Activated naive CD4-positive, alpha-beta T cell treated with anti-CD3 and anti-CD28 coated beads for 36 hours (primary cell): ENCODE data around the gene SPRED3. TPM values are rescaled to one million over a fixed set of nuclear protein-coding genes. Genes with fewer than 3 reads are reported as not detected.
"Not testable (repeated sequence)": the region's sequence is repeated elsewhere in the genome, so short reads cannot be mapped to it uniquely, and the experiment has no call there.

ENCODE experiments used
- CTCF ChIA-PET: fragments of 350-600 bp; sonication (Branson Sonifier 250); formaldehyde crosslinking; loops from one replicate; lab custom pipeline; 2021; ENCODE audit warnings: antibody characterized with exemption; lab: Charles Lee
- DNase-seq: peaks from one replicate; pipeline ENCODE4 v3.0.0-alpha.2; 2020
- H3K27ac Mint-ChIP-seq: one replicate; pipeline ENCODE4 v1.8.0; 2021; ENCODE audit warnings: mild to moderate bottlenecking, mixed read lengths
- H3K27me3 Mint-ChIP-seq: one replicate; pipeline ENCODE4 v1.8.0; 2021; ENCODE audit warnings: low read depth, mixed read lengths
- H3K36me3 Mint-ChIP-seq: one replicate; pipeline ENCODE4 v1.8.0; 2021; ENCODE audit warnings: low read depth, mixed read lengths
- H3K4me1 Mint-ChIP-seq: one replicate; pipeline ENCODE4 v1.8.0; 2021; ENCODE audit warnings: low read depth, mixed read lengths
- H3K4me3 Mint-ChIP-seq: one replicate; pipeline ENCODE4 v1.8.0; 2021; ENCODE audit warnings: mild to moderate bottlenecking, moderate library complexity, mixed read lengths
- H3K9me3 Mint-ChIP-seq: one replicate; pipeline ENCODE4 v1.8.0; 2021; ENCODE audit warnings: mixed read lengths
- intact Hi-C: fragments of 100-400 bp; cut with micrococcal nuclease; formaldehyde crosslinking; loops from one replicate; pipeline ENCODE4 v1.15.1; 2023
- total RNA-seq, 2 experiments: library from RNA; stranded (reverse); gene quantifications; one replicate each; pipeline ENCODE4 v1.2.3, GENCODE V29; 2021

SPRED3 gene
- total RNA-seq, result 1 to 10 TPM; 1.6 to 1.7 TPM

GRCh38 chr19:38388349-38389100, at the start of gene SPRED3:
TSS of gene SPRED3 (plus strand) at chr19:38388697. CDS start at chr19:38390303, 1,606 bp downstream.
- intact Hi-C loops, result loop anchor here (10.0 kb wide), 1 partner anchor 484 kb away; the partner anchor contains the start of genes SIPA1L3 and WDR87
- H3K36me3 Mint-ChIP-seq, result peaks cover 11% of the 10 kb centered on the region
- H3K27ac Mint-ChIP-seq, result no peak within 1 kb of the TSS
- peak within 1 kb of the TSS; percentile 78 for H3K4me3 Mint-ChIP-seq
- no peaks in the 10 kb centered on the region for H3K9me3 Mint-ChIP-seq
- CTCF ChIA-PET, result interaction anchor here (1.2 kb wide), 1 partner anchor 14 kb away, joined by 3 read pairs; the partner anchor contains the start of gene PSMD8
- H3K27me3 Mint-ChIP-seq, result peaks cover 18% of the 10 kb centered on the region
- no peak for DNase-seq
- peaks cover 22% of the 10 kb centered on the region for H3K4me1 Mint-ChIP-seq

GRCh38 chr19:38339011-38339410, 49.5 kb upstream of the SPRED3 start:
- peaks cover 14% of the 10 kb centered on the region for H3K4me1 Mint-ChIP-seq
- not testable (repeated sequence) for H3K4me3 Mint-ChIP-seq, H3K27me3 Mint-ChIP-seq, H3K27ac Mint-ChIP-seq, H3K9me3 Mint-ChIP-seq, H3K36me3 Mint-ChIP-seq, DNase-seq
- CTCF ChIA-PET, result interaction anchor here (1.2 to 1.4 kb wide), 2 partner anchors 23 to 436 kb away, joined by 3 read pairs; no protein-coding TSS in a partner anchor
- intact Hi-C loops, result loop anchor here (5.0 kb wide), 1 partner anchor 1122 kb away; the partner anchor contains the start of gene ZNF383

- Mint-ChIP-seq H3K27ac (no peak overlapping the region), H3K9me3 (no peaks in the 10 kb centered on the region), H3K36me3 (no peaks in the 10 kb centered on the region), H3K4me3 (no peak overlapping the region), H3K4me1 (peaks cover 14% of the 10 kb centered on the region), H3K27me3 (no peaks in the 10 kb centered on the region)
- intact Hi-C loops, result no loop called here
- CTCF ChIA-PET, result no interaction called here
- no peak for DNase-seq
Measured at GRCh38 chr19:38340927-38341326, 47.6 kb upstream of the SPRED3 start.

GRCh38 chr19:38346837-38347236, 41.7 kb upstream of the SPRED3 start:
- no peak for DNase-seq
- Mint-ChIP-seq H3K9me3 (no peaks in the 10 kb centered on the region), H3K27me3 (no peaks in the 10 kb centered on the region), H3K4me1 (no peaks in the 10 kb centered on the region), H3K36me3 (no peaks in the 10 kb centered on the region), H3K4me3 (no peak overlapping the region), H3K27ac (no peak overlapping the region)
- intact Hi-C loops, result no loop called here
- CTCF ChIA-PET, result no interaction called here

GRCh38 chr19:38350883-38351282, 37.6 kb upstream of the SPRED3 start:
- Mint-ChIP-seq H3K36me3 (no peaks in the 10 kb centered on the region), H3K4me1 (no peaks in the 10 kb centered on the region)
- intact Hi-C loops, result no loop called here

GRCh38 chr19:38351865-38352395, 36.6 kb upstream of the SPRED3 start:
- Mint-ChIP-seq H3K27me3 (no peaks in the 10 kb centered on the region), H3K9me3 (no peaks in the 10 kb centered on the region), H3K4me3 (no peak overlapping the region), H3K27ac (no peak overlapping the region), H3K4me1 (no peaks in the 10 kb centered on the region), H3K36me3 (no peaks in the 10 kb centered on the region)
- intact Hi-C loops, result no loop called here
- CTCF ChIA-PET, result interaction anchor here (0.9 kb wide), 1 partner anchor 22 kb away, joined by 4 read pairs; the partner anchor contains the start of gene PSMD8
- no peak for DNase-seq

More at GRCh38 chr19:38350883-38351282, 37.6 kb upstream of the SPRED3 start:
- no peaks in the 10 kb centered on the region for H3K27me3 Mint-ChIP-seq
- CTCF ChIA-PET, result no interaction called here
- H3K27ac Mint-ChIP-seq, result no peak overlapping the region
- DNase-seq, result no peak
- H3K9me3 Mint-ChIP-seq, result no peaks in the 10 kb centered on the region
- no peak overlapping the region for H3K4me3 Mint-ChIP-seq

- intact Hi-C loops, result no loop called here
- CTCF ChIA-PET, result no interaction called here
- no peaks in the 10 kb centered on the region for H3K9me3 Mint-ChIP-seq
- no peak overlapping the region for H3K4me3 Mint-ChIP-seq
- DNase-seq, result no peak
- no peaks in the 10 kb centered on the region for H3K36me3 Mint-ChIP-seq
- H3K4me1 Mint-ChIP-seq, result no peaks in the 10 kb centered on the region
- H3K27ac Mint-ChIP-seq, result no peak overlapping the region
- H3K27me3 Mint-ChIP-seq, result no peaks in the 10 kb centered on the region
Measured at GRCh38 chr19:38352611-38353010, 35.9 kb upstream of the SPRED3 start.

- DNase-seq, result no peak
- Mint-ChIP-seq H3K36me3 (no peaks in the 10 kb centered on the region), H3K9me3 (no peaks in the 10 kb centered on the region), H3K4me1 (peaks cover 3% of the 10 kb centered on the region), H3K4me3 (no peak overlapping the region), H3K27me3 (peaks cover 17% of the 10 kb centered on the region), H3K27ac (no peak overlapping the region)
- CTCF ChIA-PET, result no interaction called here
- intact Hi-C loops, result no loop called here
Measured at GRCh38 chr19:38355728-38356725, 32.5 kb upstream of the SPRED3 start.

GRCh38 chr19:38358071-38358470, 30.4 kb upstream of the SPRED3 start:
- intact Hi-C loops, result no loop called here
- Mint-ChIP-seq H3K27me3 (peaks cover 26% of the 10 kb centered on the region), H3K4me1 (peaks cover 8% of the 10 kb centered on the region), H3K9me3 (no peaks in the 10 kb centered on the region), H3K36me3 (no peaks in the 10 kb centered on the region), H3K4me3 (no peak overlapping the region), H3K27ac (no peak overlapping the region)
- CTCF ChIA-PET, result interaction anchor here (0.8 kb wide), 1 partner anchor 45 kb away, joined by 3 read pairs; the partner anchor contains the start of gene FAM98C
- DNase-seq, result no peak

GRCh38 chr19:38359242-38360021, 29.1 kb upstream of the SPRED3 start:
- CTCF ChIA-PET, result no interaction called here
- Mint-ChIP-seq H3K36me3 (no peaks in the 10 kb centered on the region), H3K9me3 (no peaks in the 10 kb centered on the region), H3K4me3 (no peak overlapping the region), H3K27ac (no peak overlapping the region), H3K27me3 (peaks cover 26% of the 10 kb centered on the region), H3K4me1 (peaks cover 10% of the 10 kb centered on the region)
- intact Hi-C loops, result loop anchor here (2.0 kb wide), 1 partner anchor 23 kb away; no protein-coding TSS in a partner anchor
- no peak for DNase-seq

GRCh38 chr19:38360351-38360750, 28.1 kb upstream of the SPRED3 start:
- CTCF ChIA-PET, result interaction anchor here (0.6 to 1.0 kb wide), 2 partner anchors 103 to 116 kb away, joined by 4 to 5 read pairs; no protein-coding TSS in a partner anchor

More at GRCh38 chr19:38360351-38360750, 28.1 kb upstream of the SPRED3 start:
- H3K27me3 Mint-ChIP-seq, result peaks cover 26% of the 10 kb centered on the region
- no peaks in the 10 kb centered on the region for H3K36me3 Mint-ChIP-seq
- peaks cover 10% of the 10 kb centered on the region for H3K4me1 Mint-ChIP-seq
- peak overlapping the region; percentile 78 for H3K4me3 Mint-ChIP-seq
- intact Hi-C loops, result loop anchor here (2.0 kb wide), 1 partner anchor 24 kb away; no protein-coding TSS in a partner anchor
- DNase-seq, result no peak
- no peak overlapping the region for H3K27ac Mint-ChIP-seq
- H3K9me3 Mint-ChIP-seq, result no peaks in the 10 kb centered on the region
